Measurements from ENCODE around the gene FYCO1.

DNA sequence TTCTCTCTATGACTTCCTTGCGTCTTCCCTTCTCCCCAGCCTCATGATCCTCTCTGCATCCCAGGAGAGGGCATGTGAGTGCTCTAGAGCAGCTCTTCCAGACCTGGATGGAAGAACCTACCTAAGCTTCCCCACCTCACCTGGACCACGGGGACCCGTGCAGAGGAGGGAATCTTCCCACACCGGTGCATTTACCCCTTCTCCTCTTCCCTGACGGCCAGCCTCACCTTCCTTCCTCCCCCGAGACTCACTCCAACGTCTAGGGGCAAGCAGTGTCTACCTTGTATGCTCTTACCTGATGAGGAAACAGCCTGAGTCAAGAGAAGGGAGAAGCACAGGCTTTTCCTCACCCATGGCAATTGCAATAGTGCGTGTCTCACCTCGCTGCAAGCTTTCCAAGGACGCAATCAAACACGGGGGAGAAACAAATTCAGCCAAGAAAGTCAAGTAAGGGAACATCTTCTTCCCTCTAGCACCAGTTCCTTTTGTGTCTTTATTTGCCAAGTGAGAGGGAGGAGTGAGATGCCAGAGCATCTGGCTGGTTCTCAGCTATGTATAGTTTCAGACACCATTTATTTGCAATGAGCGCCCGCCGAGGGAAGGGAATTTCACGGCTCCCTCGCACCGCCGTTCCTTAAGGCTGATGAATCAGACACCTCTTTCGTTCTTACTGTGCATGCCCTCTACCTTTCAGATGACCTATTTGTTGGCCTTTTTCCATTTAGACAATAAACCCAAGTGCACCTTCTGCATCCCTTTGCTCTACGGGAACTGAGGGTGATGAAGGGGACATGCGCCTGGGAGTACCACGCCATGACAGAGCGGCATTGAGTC lies 111.0 kb downstream of the FYCO1 start:
- TF ChIP-seq EZH2 (IDR thresholded peaks at IDR 0.05; ENCODE audit: insufficient read depth, poor library complexity, severe bottlenecking) (no peak), EZH2phosphoT487 (IDR thresholded peaks at IDR 0.05; ENCODE audit: insufficient read depth, low read depth) (no peak)
